NCI-H510A treated with DMSO at 0.1 percent for 48 hours (cell line): ENCODE results near the gene TTC32.

Experiments
- DNase-seq: peaks from one replicate; lab custom pipeline; 2025; lab: John Stamatoyannopoulos, UW

The TTC32 gene

GRCh38 chr2:19850056-19851050, 51.4 kb downstream of the TTC32 start:
- DNase-seq, result no peak

- DNase-seq, result no peak
These were observed 52.8 kb downstream of the TTC32 start for GRCh38 chr2:19848952-19849351.

- no peak for DNase-seq
These were observed 53.6 kb downstream of the TTC32 start for GRCh38 chr2:19848029-19848750.

- DNase-seq, result no peak
These were observed 54.3 kb downstream of the TTC32 start for GRCh38 chr2:19847486-19847885.
